GM18511 (cell line): ENCODE data around the gene IL17RB.

Experiments used
- ATAC-seq: cut with Tn5 transposase; IDR thresholded peaks from one replicate; pipeline ENCODE4 v1.9.1; 2021; ENCODE audit warnings: mild to moderate bottlenecking, moderate library complexity; ENCODE audit not compliant: unreplicated experiment

IL17RB gene

GRCh38 chr3:53811143-53811927 is 35.0 kb upstream of the IL17RB start:
- ATAC-seq, result no peak

GRCh38 chr3:53812434-53812833 is 33.9 kb upstream of the IL17RB start:
- no peak for ATAC-seq

- no peak for ATAC-seq
These were observed 33.1 kb upstream of the IL17RB start for GRCh38 chr3:53813229-53813628.

- no peak for ATAC-seq
These were observed 32.5 kb upstream of the IL17RB start for GRCh38 chr3:53813876-53814275.

GRCh38 chr3:53815067-53815466 is 31.3 kb upstream of the IL17RB start:
- ATAC-seq, result no peak

- ATAC-seq, result no peak
These were observed 30.7 kb upstream of the IL17RB start for GRCh38 chr3:53815651-53816050.

- ATAC-seq, result no peak
These were observed 29.9 kb upstream of the IL17RB start for GRCh38 chr3:53816425-53816824.

GRCh38 chr3:53817211-53817610 is 29.2 kb upstream of the IL17RB start:
- no peak for ATAC-seq

GRCh38 chr3:53817809-53818208 is 28.6 kb upstream of the IL17RB start:
- no peak for ATAC-seq

GRCh38 chr3:53818221-53819162 is 27.9 kb upstream of the IL17RB start:
- no peak for ATAC-seq

- ATAC-seq, result no peak
These were observed 27.1 kb upstream of the IL17RB start for GRCh38 chr3:53819163-53819868.

GRCh38 chr3:53820084-53820483 is 26.3 kb upstream of the IL17RB start:
- ATAC-seq, result no peak

GRCh38 chr3:53820756-53821580 is 25.4 kb upstream of the IL17RB start:
- no peak for ATAC-seq

GRCh38 chr3:53821631-53822121 is 24.7 kb upstream of the IL17RB start:
- peak; percentile 76 for ATAC-seq

GRCh38 chr3:53822331-53822741 is 24.0 kb upstream of the IL17RB start:
- no peak for ATAC-seq

GRCh38 chr3:53823026-53823955 is 23.1 kb upstream of the IL17RB start:
- ATAC-seq, result no peak

- no peak for ATAC-seq
These were observed 22.3 kb upstream of the IL17RB start for GRCh38 chr3:53823956-53824657.

GRCh38 chr3:53824795-53825194 is 21.6 kb upstream of the IL17RB start:
- no peak for ATAC-seq

GRCh38 chr3:53826048-53826447 is 20.3 kb upstream of the IL17RB start:
- ATAC-seq, result no peak
